Body of pancreas (tissue), 4 donors: ENCODE results near the gene CCDC85C. TPM values are rescaled to one million over a fixed set of nuclear protein-coding genes. Genes with fewer than 3 reads are reported as not detected.
A peak's percentile ranks its signal among the peaks of the same experiment; 100 is the strongest.

Experiments
- ATAC-seq: fragments of 150-250 bp; one replicate; pipeline ENCODE4 v1.9.1; 2016
- DNase-seq, 4 donors: peaks; one replicate each; pipeline ENCODE4 v3.0.0-alpha.2; 2019
- H3K27ac ChIP-seq, 4 donors: fragments of 200-600 bp; sonication (generic); 1 replicate in 3 of 4; 2 replicates in 1 of 4; pipeline versions ENCODE4 v1.5.1 to v1.6.1; 2016 to 2019; ENCODE audit warnings: mild to moderate bottlenecking in 1 of 4, mixed read lengths in 1 of 4, moderate library complexity in 1 of 4
- H3K27me3 ChIP-seq, 2 donors: fragments of 200-600 bp; sonication (generic); one replicate each; pipeline ENCODE4 v1.6.0; 2016; ENCODE audit warnings: mild to moderate bottlenecking in 1 of 2
- H3K36me3 ChIP-seq, 2 donors: fragments of 200-600 bp; sonication (generic); replicated peaks in 1 of 2; 2 replicates each; pipeline ENCODE4 v1.5.1; 2016; ENCODE audit warnings: low read depth in 2 of 2; ENCODE audit not compliant: insufficient read depth in 1 of 2
- H3K4me1 ChIP-seq: fragments of 200-600 bp; sonication (generic); one replicate; pipeline ENCODE4 v1.6.0; 2016
- H3K4me3 ChIP-seq, 2 donors: fragments of 200-600 bp; sonication (generic); 1 replicate in 1 of 2; 2 replicates in 1 of 2; pipeline ENCODE4 v1.5.1; 2016 to 2019
- H3K9me3 ChIP-seq, 3 donors: fragments of 200-600 bp; sonication (generic); 1 replicate in 2 of 3; 2 replicates in 1 of 3; pipeline ENCODE4 v1.5.1; 2016
- CTCF ChIP-seq, 7 experiments: fragments of 450-650 bp in 4 of 7; fragments of 200-600 bp in 3 of 7; sonication (generic) in 3 of 7; IDR thresholded peaks; one replicate each; pipeline ENCODE4 v1.5.1; 2016 to 2019; ENCODE audit warnings: antibody characterized with exemption in 7 of 7
- POLR2A ChIP-seq, 3 donors: fragments of 450-650 bp; IDR thresholded peaks; one replicate each; pipeline ENCODE4 v1.6.1; 2016; ENCODE audit warnings: antibody characterized with exemption in 3 of 3, mild to moderate bottlenecking in 2 of 3
- WGBS, 2 donors: methylation state at CpG; one replicate each; pipeline ENCODE4 v1.1.5; 2017; 5-methylcytosine and 5-hydroxymethylcytosine counted together
- intact Hi-C: fragments of 100-400 bp; cut with DNase I; formaldehyde crosslinking; loops from one replicate; pipeline ENCODE4 v1.15.1; 2023
- total RNA-seq, 2 donors: library from RNA; depleted of rRNA; stranded (reverse); fragments of >200 nt; gene quantifications; one replicate each; pipeline ENCODE4 v1.1.0, GENCODE V29; 2016

The CCDC85C gene
- total RNA-seq, 2 donors from 2014 or later = 8.9 to 10.1 TPM

GRCh38 chr14:99532310-99532709, 71.7 kb downstream of the CCDC85C start:
- H3K4me1 ChIP-seq = peaks cover 7% of the 10 kb centered on the region
- H3K27me3 ChIP-seq = no peaks in the 10 kb centered on the region
- intact Hi-C loops = no loop called here
- no peak for ATAC-seq
- no peak overlapping the region for H3K4me3 ChIP-seq
- no peaks in the 10 kb centered on the region for H3K9me3 ChIP-seq
- 88 to 95% methylated on average over 4 to 5 of the region's 5 CpGs for WGBS, 2 donors
- no peak overlapping the region for H3K27ac ChIP-seq
- no peak for DNase-seq
- no peaks in the 10 kb centered on the region for H3K36me3 ChIP-seq
- TF ChIP-seq POLR2A (IDR thresholded peaks at IDR 0.05) (no peak), CTCF (IDR thresholded peaks at IDR 0.05) (no peak)

- no peaks in the 10 kb centered on the region for H3K4me1 ChIP-seq
- no peak overlapping the region for H3K27ac ChIP-seq
Measured at GRCh38 chr14:99531251-99532096, 72.5 kb downstream of the CCDC85C start.

GRCh38 chr14:99530407-99531155, 73.4 kb downstream of the CCDC85C start:
- ATAC-seq (no peak), DNase-seq (no peak)
- intact Hi-C loops = no loop called here
- H3K4me3 ChIP-seq = no peak overlapping the region
- no peak overlapping the region for H3K27ac ChIP-seq
- no peaks in the 10 kb centered on the region for H3K27me3 ChIP-seq
- 91 to 94% methylated on average over 6 to 19 of the region's 19 CpGs for WGBS, 2 donors
- no peaks in the 10 kb centered on the region for H3K36me3 ChIP-seq
- TF ChIP-seq POLR2A (IDR thresholded peaks at IDR 0.05) (no peak), CTCF (IDR thresholded peaks at IDR 0.05) (no peak)
- no peaks in the 10 kb centered on the region for H3K9me3 ChIP-seq
- H3K4me1 ChIP-seq = no peaks in the 10 kb centered on the region

More at GRCh38 chr14:99531251-99532096, 72.5 kb downstream of the CCDC85C start:
- Histone ChIP-seq H3K9me3 (no peaks in the 10 kb centered on the region), H3K27me3 (no peaks in the 10 kb centered on the region), H3K4me3 (no peak overlapping the region), H3K36me3 (no peaks in the 10 kb centered on the region)
- WGBS, 2 donors = 72 to 73% methylated on average over 13 to 14 of the region's 14 CpGs
- no peak for ATAC-seq
- no peak for TF ChIP-seq CTCF (IDR thresholded peaks at IDR 0.05)
- TF ChIP-seq POLR2A (IDR thresholded peaks at IDR 0.05) = no peak
- intact Hi-C loops = no loop called here
- no peak for DNase-seq

GRCh38 chr14:99529899-99530298, 74.1 kb downstream of the CCDC85C start:
- no peaks in the 10 kb centered on the region for H3K27me3 ChIP-seq
- no peak for DNase-seq
- intact Hi-C loops = no loop called here
- no peak overlapping the region for H3K4me3 ChIP-seq
- H3K4me1 ChIP-seq = peaks cover 5% of the 10 kb centered on the region
- WGBS, 2 donors = 80 to 88% methylated on average over 3 to 4 of the region's 4 CpGs
- H3K27ac ChIP-seq = no peak overlapping the region
- ATAC-seq = no peak
- H3K36me3 ChIP-seq = no peaks in the 10 kb centered on the region
- H3K9me3 ChIP-seq = no peaks in the 10 kb centered on the region
- TF ChIP-seq POLR2A (IDR thresholded peaks at IDR 0.05) (no peak), CTCF (IDR thresholded peaks at IDR 0.05) (peak in 3 of 7 experiments; percentile 9 to 20 (median 17))
